Caki2 (cell line): ENCODE measurements around the gene ZNF488. TPM values are rescaled to one million over a fixed set of nuclear protein-coding genes. Genes with fewer than 3 reads are reported as not detected.

Source experiments
- DNase-seq: peaks from one replicate; pipeline ENCODE4 v3.0.0-alpha.2; 2015; ENCODE audit warnings: low read depth
- in situ Hi-C: cut with HindIII; loops from 2 replicates; pipeline ENCODE4 v1.10.0; 2016; ENCODE audit warnings: low sequenced_read_pairs, low pct_unique_long_range_greater_than_20kb, mixed read lengths
- total RNA-seq: library from RNA; depleted of rRNA; stranded (reverse); fragments of >200 nt; shearing (Covaris generic); gene quantifications from 2 replicates; pipeline ENCODE4 v1.2.3, GENCODE V29; 2014; ENCODE audit warnings: low replicate concordance

The ZNF488 gene
- total RNA-seq, 1 experiment from 2014 or later = 0.41 TPM

DNA sequence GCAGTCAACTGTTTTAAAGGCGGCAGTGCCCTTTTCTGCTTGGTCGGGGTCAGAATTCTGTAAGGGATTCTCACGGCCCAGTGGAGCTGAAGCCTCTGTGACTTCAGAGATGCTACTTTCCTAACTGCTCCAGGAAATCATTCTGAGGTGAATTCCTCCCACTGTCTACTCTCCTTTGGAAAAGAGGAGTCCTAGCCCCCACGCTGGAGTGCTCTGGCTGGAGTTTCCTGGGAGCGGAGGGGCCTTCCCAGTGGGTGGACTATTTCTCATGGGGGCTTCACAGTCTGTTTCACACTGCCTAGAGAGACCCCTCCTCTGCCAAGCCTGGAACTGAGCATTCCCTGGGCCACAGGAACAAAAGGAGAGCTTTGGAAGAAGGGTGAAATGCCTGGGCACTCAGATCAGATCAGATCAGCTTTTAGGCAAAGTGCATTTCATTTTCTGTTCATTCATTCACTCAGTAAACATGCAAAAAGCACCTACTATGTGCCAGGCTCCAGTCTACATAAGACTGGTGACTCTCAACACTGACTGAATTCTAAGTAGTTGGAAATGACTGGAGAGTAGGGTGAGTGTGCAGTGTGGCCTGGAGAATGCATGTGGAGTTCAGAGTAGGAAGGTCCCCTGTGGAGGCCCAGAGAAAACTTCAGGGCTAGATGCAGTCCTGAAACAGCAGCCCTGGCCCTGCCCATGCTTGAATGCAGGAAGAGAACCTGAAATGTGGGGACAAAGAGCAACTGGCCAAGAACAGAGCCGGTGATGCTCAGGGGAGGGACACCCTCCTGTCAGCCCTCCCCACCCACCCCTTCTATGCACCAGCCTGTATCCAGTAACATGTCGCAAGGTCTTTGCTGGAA lies 12.2 kb downstream of the ZNF488 start:
- in situ Hi-C loops = no loop called here
- DNase-seq = no peak

DNA sequence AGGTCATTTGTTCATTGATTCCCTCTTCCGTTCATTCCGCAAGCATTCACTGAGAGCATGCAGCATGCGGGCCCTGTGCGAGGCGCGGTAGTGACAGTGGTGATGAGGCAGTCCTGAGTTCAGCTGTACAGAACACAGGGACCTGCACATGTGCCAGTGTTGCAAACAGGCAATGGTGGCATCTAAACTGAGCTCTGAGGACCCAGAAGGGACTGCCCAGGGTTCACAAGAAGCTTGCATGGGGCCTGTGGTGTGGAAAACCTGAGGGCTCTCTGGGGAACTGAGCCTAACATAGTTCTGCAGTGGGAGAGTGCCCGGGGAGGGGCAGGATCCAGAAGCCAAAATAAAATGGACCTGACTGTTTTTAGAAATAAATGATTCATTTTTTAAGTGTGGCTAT lies 13.2 kb downstream of the ZNF488 start:
- in situ Hi-C loops = no loop called here
- no peak for DNase-seq

DNA sequence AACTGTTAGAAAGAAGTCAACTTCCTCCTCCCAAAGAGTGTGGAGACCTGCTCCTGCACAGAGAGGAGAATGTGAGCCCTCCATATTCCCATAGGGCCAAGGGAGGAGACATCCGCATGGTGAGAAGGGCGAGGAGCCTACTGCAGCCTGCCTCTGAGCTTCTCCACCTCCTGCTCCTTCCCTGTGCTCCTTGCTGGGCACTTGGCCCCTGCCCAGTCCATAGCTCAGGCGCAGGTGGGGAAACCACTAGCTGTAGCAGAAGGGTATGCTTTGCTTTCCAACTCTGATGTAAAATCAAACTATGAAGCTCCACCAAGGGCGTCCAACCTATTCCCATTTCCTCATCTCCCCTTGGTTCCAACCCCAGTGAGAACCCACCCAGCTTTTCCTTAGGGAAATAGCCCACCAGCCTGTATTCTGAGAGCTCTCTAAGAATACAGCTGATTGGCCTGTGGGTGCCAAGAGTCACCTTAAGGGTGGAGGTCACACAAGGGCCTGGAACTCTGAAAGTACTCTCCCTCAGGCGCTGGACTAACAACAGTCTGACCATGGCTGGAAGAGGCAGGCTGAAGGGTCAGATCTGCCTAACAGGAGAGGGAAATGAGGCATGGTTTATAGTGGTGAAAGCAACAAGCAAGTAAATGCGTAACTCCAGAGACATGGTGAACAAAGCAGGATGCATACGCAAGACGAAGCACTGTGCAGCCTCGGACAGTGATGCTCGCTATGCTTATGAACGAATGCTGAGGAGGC lies 13.9 kb downstream of the ZNF488 start:
- DNase-seq = no peak
- in situ Hi-C loops = no loop called here

DNA sequence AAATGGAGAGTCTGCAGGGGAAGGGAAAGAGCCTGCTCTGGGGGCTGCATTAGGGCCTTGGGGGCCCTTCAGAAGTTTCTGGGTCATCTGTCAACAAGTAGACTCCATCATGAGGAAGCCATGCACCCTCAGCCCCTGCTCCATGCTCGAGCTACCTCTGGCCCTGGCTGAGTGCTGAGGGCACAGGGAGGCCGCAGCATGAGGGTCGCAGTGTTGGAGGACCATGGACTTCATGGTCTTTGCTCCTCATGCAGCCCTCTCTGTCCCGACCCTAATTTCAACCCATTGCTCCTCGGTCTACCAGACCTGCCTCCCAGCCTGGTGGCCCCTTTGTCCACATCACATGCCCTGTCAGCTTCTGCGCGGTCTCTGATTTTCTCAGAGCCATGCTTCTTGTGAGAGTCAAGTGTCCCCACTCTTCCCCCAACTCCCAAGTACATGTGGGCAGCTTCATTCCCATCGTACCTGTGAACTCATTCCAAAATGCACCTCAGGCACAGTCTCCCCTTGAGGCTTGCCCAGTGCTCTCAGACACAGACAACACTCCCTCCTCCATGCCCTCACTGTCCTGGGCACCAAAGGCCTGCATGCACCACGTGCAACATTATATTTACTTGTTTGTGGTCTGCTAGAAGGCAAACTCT lies 14.7 kb downstream of the ZNF488 start:
- no peak for DNase-seq
- in situ Hi-C loops = no loop called here

DNA sequence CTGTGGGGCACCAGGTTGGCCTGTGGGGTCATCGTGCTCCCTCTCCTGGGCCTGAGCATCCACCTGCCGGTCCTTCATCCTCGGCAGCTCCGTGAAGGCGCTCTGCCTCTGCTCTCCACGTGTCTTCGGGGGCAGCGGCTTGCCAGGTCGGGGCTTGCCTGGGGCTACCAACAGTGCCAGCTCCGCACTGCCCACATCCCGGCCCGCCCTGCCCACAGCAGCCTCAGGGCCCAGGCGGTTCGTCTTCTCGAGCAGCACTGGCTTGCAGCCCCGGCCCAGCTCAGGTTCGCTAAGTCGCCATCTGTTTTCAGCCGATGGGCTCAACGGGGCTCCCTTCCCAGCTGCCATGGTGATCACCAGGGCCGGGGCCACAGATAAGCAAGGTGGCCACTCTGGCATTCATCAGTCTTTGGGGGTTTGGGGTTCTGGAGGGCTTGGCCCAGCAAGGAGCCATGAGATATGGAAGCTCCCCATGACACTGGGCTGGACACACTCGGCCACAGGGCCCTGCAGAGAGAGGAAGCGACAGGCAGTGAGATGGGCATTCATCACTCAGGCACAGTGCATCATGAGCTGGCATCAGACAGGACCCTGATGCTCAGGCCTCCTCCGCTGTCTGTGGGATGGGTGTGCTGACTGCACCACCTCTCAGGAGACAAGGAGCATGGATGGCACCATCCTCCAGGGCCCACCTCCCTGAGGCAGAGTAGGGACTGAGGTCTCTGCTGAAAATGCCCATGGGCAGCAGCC lies 15.5 kb downstream of the ZNF488 start:
- in situ Hi-C loops = no loop called here
- no peak for DNase-seq

DNA sequence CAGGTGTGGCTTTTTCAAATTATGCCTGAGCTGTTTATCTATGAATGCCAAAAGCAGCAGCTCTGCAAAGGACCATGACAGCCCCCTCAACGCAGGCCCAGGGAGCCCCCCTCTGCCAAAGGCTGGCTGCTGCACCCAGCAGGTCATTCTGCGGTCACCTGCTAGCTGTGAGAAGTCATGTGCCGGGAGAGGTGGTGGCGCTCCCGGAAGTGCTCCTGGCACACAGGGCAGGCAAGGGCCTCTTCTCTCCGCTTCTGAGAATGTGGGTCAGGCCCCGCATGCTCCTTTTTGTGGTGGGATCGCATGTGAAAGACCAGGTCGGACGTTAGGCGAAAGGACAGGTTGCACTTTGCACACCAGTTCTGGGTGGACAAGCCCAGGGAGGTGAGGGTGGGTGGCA lies 16.4 kb downstream of the ZNF488 start:
- no peak for DNase-seq
- in situ Hi-C loops = no loop called here

DNA sequence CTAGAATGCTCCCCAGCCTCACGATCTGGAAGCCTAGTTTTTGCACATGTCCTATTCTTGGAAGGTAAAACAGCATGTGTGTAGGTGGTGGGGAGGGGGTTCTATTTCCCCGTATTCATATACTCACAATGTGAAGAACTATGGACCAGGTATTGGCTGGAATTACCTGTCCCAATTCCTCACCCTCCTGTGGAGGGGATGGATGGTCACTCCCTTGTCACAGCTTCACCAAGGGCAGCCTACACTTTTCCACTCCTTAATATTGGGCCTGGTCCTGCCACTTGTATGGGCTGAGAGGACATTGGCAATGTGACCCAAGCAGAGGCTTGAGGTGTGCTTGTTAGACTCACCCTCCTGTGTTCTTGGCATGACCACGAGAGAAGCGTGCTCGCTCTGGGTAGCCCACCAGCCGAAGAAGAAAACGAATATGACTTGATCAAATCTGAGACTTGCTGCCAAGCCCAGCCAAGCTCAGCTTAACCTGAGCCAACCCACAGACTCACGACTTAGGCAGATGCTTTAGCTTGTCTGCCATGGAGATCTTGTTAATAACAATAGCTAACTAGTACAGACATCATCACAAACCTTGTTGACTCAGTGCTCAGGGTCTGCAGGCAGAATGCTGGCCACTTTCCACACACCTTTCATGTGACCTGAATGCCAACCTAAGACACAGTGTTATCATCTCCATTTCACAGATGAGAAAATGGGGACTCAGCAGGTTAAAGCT lies 17.2 kb downstream of the ZNF488 start:
- in situ Hi-C loops = no loop called here
- no peak for DNase-seq

DNA sequence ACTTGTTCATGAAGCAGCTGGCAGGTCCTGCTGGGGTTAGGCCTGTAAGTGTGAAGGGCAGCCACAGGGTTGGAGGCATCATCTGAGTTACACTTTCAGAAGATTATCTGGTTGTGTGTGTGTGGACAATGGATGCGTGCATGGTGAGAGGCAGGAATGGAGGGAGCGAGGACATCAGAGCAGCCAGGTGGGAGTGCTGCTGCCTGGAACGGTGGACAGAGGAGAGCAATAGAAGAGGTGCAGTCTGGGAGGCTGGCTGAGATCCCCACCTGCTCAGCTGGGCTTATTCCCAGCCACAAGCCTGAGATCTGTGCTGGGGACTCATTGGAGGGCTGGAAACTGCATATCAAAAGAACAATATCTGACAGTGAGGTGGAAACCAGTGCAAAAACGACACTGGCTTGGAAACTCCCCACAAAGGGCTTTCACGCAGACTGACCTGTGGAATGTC lies 17.9 kb downstream of the ZNF488 start:
- in situ Hi-C loops = no loop called here
- no peak for DNase-seq

DNA sequence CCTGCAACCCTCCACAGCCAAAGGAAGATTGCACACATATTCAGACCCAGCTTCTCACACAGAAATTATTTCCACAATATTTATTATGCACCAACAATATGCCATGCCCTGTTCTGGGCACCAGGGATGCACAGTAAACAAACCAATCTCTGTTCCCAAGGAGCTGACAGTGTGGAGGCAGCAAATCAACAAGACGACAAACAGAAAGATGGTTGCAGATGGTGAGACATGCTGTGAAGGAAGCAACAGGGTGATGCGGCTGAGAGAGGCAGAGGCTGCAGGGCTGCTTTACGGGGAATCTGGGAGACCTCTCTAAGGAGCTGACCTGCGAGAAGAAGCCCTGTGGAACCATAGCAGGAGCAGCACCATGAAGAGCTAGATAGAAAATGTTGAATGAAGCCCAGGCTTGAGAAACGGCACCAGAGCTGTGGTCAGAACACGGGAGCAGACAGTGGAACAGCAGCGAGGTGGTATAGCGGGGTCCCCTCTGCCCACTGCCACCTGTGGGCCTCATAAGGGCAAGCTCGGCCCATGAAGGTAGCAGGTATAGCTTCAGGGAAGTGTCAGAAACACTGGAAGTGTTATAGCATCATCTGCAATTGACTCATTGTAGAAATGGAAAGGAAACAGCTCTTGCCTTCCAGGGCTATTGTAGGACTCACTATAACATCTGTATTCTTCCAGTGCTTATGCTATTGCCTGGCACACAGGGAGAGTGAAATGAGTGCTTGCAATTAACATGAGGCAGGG lies 18.5 kb downstream of the ZNF488 start:
- DNase-seq = no peak
- in situ Hi-C loops = no loop called here

DNA sequence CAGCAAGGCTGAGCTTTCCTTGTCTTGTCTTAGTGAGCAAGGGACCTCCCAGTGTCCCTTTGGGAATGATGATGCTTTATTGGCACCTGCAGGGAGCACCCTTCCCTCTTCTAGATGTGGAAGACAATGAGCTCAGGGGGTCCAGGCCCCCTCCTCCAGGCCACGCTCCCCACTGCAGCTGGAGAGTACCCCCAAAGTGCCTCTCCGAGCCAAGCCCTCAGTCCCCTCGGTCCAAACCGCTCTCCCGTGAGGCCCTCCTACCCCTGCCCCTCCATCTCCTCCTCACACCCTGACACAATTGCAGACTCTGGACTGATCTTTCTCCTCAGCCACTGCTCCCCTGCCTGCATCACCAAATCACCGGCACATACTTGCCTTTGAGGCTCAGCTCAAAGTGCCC lies 19.2 kb downstream of the ZNF488 start:
- DNase-seq = no peak
- in situ Hi-C loops = no loop called here

DNA sequence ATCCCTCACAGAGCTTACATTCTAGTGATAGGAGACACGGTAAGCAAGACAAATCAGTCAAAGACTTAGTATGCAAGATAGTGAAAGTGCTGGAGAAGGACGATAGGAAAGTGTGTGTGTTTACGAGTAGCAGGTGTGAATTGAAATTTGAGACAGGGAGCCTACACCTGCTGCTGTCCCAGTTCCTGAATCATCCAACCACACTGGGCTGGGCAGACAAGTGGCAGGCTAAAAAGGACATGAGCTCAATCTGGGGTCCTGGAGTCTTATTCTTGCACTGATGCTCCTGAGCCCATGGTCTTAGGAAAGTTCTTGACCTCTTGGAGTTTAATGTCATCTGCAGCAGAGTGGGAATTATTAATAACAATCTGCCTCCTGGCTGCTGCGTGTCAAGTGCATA lies 19.7 kb downstream of the ZNF488 start:
- in situ Hi-C loops = no loop called here
- no peak for DNase-seq

DNA sequence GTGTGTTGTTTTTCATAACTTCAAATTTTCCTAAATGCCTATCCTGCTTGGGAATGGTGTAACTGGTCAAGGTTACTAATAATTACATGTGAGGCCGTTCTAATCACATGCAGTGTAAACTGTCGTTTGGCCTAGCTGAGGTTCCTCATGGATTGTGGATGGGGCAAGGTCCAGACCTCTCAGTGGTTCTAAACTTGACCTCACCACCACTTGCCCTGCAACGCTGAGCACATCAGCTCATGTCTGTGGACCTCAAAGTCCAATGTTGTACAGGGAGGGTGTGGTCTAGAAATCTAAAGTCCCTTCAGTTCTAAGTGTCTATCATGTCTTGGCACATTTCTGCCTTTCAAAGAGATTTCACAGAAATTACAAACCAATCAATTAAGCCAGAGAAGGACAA lies 20.3 kb downstream of the ZNF488 start:
- no peak for DNase-seq
- in situ Hi-C loops = no loop called here

DNA sequence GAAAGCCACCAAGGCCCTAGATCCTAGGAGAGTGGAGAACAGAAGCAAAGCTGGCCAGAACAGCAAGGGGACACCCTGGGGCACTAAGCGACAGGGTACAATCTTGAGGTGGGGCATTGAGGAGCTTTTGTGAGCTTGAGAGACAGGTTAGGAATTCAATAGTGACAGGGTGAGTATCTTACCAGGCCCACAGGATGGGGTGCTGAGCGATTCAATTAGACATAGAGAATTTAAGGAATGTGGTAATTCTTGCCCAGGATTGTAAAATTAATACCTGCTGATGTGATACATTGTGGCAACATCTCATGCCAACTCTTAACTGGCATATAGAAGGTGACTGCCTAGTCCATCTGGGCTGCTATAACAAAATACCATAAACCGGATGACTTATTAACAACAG lies 21.9 kb downstream of the ZNF488 start:
- in situ Hi-C loops = no loop called here
- no peak for DNase-seq

DNA sequence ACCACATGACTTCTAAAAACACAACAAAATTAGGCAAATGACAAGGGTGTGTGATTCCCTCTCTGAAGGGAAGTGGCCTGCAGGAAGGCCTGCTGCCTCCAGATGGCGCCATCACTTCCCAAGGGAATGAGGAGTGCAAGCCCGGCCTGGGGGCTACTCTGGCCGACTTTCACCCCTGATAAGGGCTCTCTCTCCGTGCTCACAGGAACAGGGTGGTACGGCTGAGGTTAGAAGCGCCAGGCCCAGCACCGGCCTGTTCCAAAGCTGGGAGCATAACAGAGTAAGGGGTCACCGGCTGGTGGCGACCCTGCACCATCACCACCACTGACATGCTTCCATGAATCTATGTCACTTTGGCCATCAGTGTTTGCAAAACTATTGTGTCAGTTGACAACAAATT lies 22.8 kb downstream of the ZNF488 start:
- in situ Hi-C loops = no loop called here
- peak; percentile 24 for DNase-seq

DNA sequence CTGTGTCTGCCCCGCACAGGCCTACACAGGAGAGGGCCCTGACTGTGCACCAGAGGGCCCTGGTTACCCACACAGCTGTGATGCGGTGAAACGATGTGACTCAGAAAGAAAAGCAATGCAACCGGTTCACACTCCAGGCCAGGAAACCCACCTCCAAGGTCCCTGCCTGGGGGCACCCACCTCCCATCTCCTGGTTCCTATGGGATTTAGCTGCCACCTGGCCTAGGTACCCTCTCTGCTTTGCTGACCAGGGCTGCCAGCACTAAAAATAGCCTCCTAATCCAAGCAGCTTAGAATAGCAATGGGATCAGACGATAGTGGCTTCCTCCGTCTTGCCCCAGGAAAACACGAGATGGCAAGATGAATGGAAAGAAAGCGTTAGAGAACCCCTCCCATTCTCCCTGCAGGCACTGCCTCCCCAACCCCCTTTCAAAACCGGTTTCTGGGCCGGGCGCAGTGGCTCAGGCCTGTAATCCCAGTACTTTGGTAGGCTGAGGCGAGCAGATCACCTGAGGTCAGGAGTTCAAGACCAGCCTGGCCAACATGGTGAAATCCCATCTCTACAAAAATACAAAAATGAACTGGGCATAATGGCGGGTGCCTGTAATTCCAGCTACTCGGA lies 23.6 kb downstream of the ZNF488 start:
- DNase-seq = no peak
- in situ Hi-C loops = no loop called here

DNA sequence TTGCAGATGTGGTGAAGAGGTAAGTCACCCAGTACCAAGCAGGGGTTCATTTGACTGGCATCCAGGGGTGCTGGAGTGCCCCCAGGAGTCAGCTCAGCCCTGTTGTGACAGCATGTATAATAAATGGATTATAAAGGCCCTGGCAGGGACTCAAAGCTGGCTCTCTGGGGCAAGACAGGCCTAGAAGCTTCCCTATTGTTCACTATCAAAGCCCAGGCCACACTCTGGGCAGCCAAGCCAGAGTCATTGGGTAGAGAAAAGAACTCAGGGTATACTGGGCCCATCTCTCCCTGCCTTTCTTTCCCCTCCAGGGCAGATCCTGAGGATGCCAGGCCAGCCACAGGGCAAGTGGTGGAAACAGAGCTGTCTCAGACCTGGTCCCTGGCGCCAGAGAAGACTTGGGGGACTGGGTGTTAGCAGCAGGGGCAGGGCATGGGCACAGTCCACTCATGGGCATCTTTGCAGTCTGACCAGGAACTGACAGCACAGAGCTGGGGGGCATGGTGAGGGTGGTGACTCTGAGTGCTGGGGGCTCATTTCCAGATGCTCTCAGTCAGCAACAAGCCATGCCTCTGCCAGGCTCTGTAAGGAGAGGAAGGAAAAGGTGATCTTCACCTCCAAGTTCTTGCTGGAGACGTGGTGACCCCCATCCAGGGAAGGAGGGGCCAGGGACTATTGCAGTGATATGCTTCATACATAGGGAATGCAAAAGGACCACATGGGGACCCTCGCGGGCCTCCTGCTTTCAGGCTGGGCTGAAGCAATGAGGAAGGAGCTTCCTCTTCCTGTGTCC lies 24.3 kb downstream of the ZNF488 start:
- DNase-seq = no peak
- in situ Hi-C loops = no loop called here
